ENCODE measurements around the gene TTBK2. TPM values are rescaled to one million over a fixed set of nuclear protein-coding genes. Genes with fewer than 3 reads are reported as not detected.

Gene TTBK2
- total and polyA plus RNA-seq, 2 donors (not counting 3 experiments of a cell fraction or from before 2014, with no cell fraction given) = 4.4 to 17.1 TPM

- Histone ChIP-seq H3K4me2 (ENCODE audit: insufficient read depth, low read length) (no peak overlapping the region), H3K27ac (ENCODE audit: insufficient read depth, low read depth, low read length) (no peak overlapping the region), H3K4me3 (replicated peaks in 1 of 3; ENCODE audit: insufficient read depth in 1 of 3, low read depth in 1 of 3, low read length in 3 of 3) (no peak overlapping the region), H3K4me1 (ENCODE audit: control insufficient read depth, extremely low read depth, insufficient read depth, low read length) (no peaks in the 10 kb centered on the region), H3K79me2 (ENCODE audit: control insufficient read depth, insufficient read depth, low read length) (no peaks in the 10 kb centered on the region), H3K9ac (replicated peaks; ENCODE audit: extremely low read depth, insufficient read depth, low read length) (no peak overlapping the region), H3K9me3 (replicated peaks; ENCODE audit: control insufficient read depth, insufficient read depth, low read length) (no peaks in the 10 kb centered on the region), H3K27me3 (ENCODE audit: control insufficient read depth in 2 of 2, insufficient read depth in 2 of 2, low read length in 2 of 2) (no peaks in the 10 kb centered on the region), H3K9me1 (replicated peaks; ENCODE audit: control insufficient read depth, extremely low read depth, insufficient read depth, low read length) (no peaks in the 10 kb centered on the region), H2AFZ (ENCODE audit: low read depth, low read length) (no peak overlapping the region), H3K36me3 (ENCODE audit: control insufficient read depth in 2 of 2, extremely low read depth in 1 of 2, insufficient read depth in 2 of 2, low read length in 2 of 2) (no peaks in the 10 kb centered on the region), H4K20me1 (replicated peaks; ENCODE audit: control insufficient read depth, extremely low read depth, insufficient read depth, low read length) (no peaks in the 10 kb centered on the region)
- FAIRE-seq (no peak), DNase-seq (ENCODE audit: low read depth, low spot score) (no peak)
- intact Hi-C loops (cut with micrococcal nuclease) = no loop called here
- no peak for TF ChIP-seq MYC (IDR thresholded peaks at IDR 0.05; ENCODE audit: low read depth, low read length)
- no peak for TF ChIP-seq POLR2A (IDR thresholded peaks at IDR 0.05; ENCODE audit: low read depth, low read length)
- no peak for TF ChIP-seq EZH2 (IDR thresholded peaks at IDR 0.05; ENCODE audit: borderline replicate concordance, low read depth, low read length, severe bottlenecking)
- TF ChIP-seq MAX (IDR thresholded peaks at IDR 0.05; ENCODE audit: insufficient read depth, insufficient read length) = no peak
- TF ChIP-seq JUN (IDR thresholded peaks at IDR 0.05; ENCODE audit: borderline replicate concordance, insufficient read depth, insufficient read length, low read depth) = no peak
- no peak for TF ChIP-seq FOS (IDR thresholded peaks at IDR 0.05; ENCODE audit: borderline replicate concordance, insufficient read depth, low read length)
- no peak for TF ChIP-seq CTCF (IDR thresholded peaks at IDR 0.05; ENCODE audit: extremely low read depth in 1 of 2, insufficient read depth in 1 of 2, low read depth in 1 of 2, low read length in 2 of 2)
- no peak for TF ChIP-seq GATA2 (IDR thresholded peaks at IDR 0.05; ENCODE audit: insufficient read depth, insufficient read length, low read depth, low read length)
- no peak for TF ChIP-seq POLR2AphosphoS5 (IDR thresholded peaks at IDR 0.05; ENCODE audit: insufficient read depth, low read depth, low read length)
- no TSS peak for BruUV-seq (replicated peaks)
- dilution Hi-C loops (cut with MboI; ENCODE audit: extremely low pct_ligation_motif_present, low sequenced_read_pairs) = no loop called here
- ChIA-PET POLR2A (no interaction called here), CTCF (no interaction called here)
Observed at GRCh38 chr15:42845581-42845980, 75.0 kb downstream of the TTBK2 start.
